DND-41 (cell line): ENCODE data around the gene RASGRP4.

Experiments
- ATAC-seq: fragments of 200-7000 bp; cut with Tn5 transposase; 3 replicates; pipeline ENCODE4 v1.9.1; 2021; ENCODE audit warnings: low read depth; ENCODE audit not compliant: insufficient read depth
- DNase-seq: peaks from one replicate; pipeline ENCODE4 v3.0.0-alpha.2; 2020
- H2AFZ ChIP-seq: 2 replicates; pipeline ENCODE4 v1.6.0; 2012; ENCODE audit warnings: low read depth, low read length
- H3K27ac ChIP-seq: 2 replicates; pipeline ENCODE4 v1.5.1; 2012; ENCODE audit warnings: low read length, inconsistent platforms
- H3K27me3 ChIP-seq: fragments of 200-600 bp; sonication (generic); 2 replicates; pipeline ENCODE4 v1.6.0; 2012; ENCODE audit warnings: low read length, mild to moderate bottlenecking, inconsistent platforms; ENCODE audit not compliant: insufficient read depth, poor library complexity
- H3K36me3 ChIP-seq: 2 replicates; pipeline ENCODE4 v1.5.1; 2012; ENCODE audit warnings: low read length, inconsistent platforms; ENCODE audit not compliant: insufficient read depth
- H3K4me1 ChIP-seq: 2 replicates; pipeline ENCODE4 v1.5.1; 2012; ENCODE audit warnings: mild to moderate bottlenecking, low read length; ENCODE audit not compliant: insufficient read depth
- H3K4me2 ChIP-seq: 2 replicates; pipeline ENCODE4 v1.6.0; 2012; ENCODE audit warnings: mild to moderate bottlenecking, moderate library complexity, low read length, inconsistent platforms; ENCODE audit not compliant: insufficient read depth
- H3K4me3 ChIP-seq, 2 experiments: fragments of 200-600 bp in 1 of 2; shearing (Covaris generic) in 1 of 2; 2 replicates each; pipeline ENCODE4 v1.5.1; 2012 to 2016; ENCODE audit warnings: inconsistent platforms in 2 of 2, low read length in 2 of 2, mild to moderate bottlenecking in 2 of 2, low read depth in 1 of 2, moderate library complexity in 1 of 2
- H3K79me2 ChIP-seq: 2 replicates; pipeline ENCODE4 v1.6.0; 2012; ENCODE audit warnings: low read length, inconsistent platforms; ENCODE audit not compliant: insufficient read depth
- H3K9ac ChIP-seq: 2 replicates; pipeline ENCODE4 v1.6.0; 2012; ENCODE audit warnings: low read depth, mild to moderate bottlenecking, inconsistent platforms, low read length, moderate library complexity
- H3K9me3 ChIP-seq: 2 replicates; pipeline ENCODE4 v1.5.1; 2012; ENCODE audit warnings: low read length, moderate library complexity, mild to moderate bottlenecking, inconsistent platforms; ENCODE audit not compliant: insufficient read depth, severe bottlenecking
- H4K20me1 ChIP-seq: 2 replicates; pipeline ENCODE4 v1.6.0; 2012; ENCODE audit warnings: low read length; ENCODE audit not compliant: insufficient read depth
- EZH2 ChIP-seq: IDR thresholded peaks from 3 replicates; pipeline ENCODE4 v1.6.1; 2012; ENCODE audit warnings: borderline replicate concordance, low read depth, mild to moderate bottlenecking, moderate library complexity, low read length, inconsistent platforms; ENCODE audit not compliant: severe bottlenecking
- TF ChIP-seq, protein P1 (sequence below): IDR thresholded peaks from 2 replicates; pipeline ENCODE4 v1.5.1; 2012; ENCODE audit warnings: borderline replicate concordance, low read length, moderate library complexity, mild to moderate bottlenecking; ENCODE audit not compliant: poor library complexity, severe bottlenecking; ENCODE audit errors: extremely low read depth

The RASGRP4 gene

GRCh38 chr19:38422438-38422837, 3.6 kb downstream of the RASGRP4 start:
- Histone ChIP-seq H3K27ac (no peak overlapping the region), H3K9me3 (no peaks in the 10 kb centered on the region), H4K20me1 (no peaks in the 10 kb centered on the region; the same call in 1 of the 2 replicates), H2AFZ (no peak overlapping the region), H3K79me2 (no peaks in the 10 kb centered on the region), H3K4me3 (no peak overlapping the region), H3K9ac (no peak overlapping the region), H3K4me1 (peaks cover 7% of the 10 kb centered on the region), H3K27me3 (no peaks in the 10 kb centered on the region), H3K4me2 (no peak overlapping the region), H3K36me3 (no peaks in the 10 kb centered on the region)
- TF ChIP-seq, protein P1, sequence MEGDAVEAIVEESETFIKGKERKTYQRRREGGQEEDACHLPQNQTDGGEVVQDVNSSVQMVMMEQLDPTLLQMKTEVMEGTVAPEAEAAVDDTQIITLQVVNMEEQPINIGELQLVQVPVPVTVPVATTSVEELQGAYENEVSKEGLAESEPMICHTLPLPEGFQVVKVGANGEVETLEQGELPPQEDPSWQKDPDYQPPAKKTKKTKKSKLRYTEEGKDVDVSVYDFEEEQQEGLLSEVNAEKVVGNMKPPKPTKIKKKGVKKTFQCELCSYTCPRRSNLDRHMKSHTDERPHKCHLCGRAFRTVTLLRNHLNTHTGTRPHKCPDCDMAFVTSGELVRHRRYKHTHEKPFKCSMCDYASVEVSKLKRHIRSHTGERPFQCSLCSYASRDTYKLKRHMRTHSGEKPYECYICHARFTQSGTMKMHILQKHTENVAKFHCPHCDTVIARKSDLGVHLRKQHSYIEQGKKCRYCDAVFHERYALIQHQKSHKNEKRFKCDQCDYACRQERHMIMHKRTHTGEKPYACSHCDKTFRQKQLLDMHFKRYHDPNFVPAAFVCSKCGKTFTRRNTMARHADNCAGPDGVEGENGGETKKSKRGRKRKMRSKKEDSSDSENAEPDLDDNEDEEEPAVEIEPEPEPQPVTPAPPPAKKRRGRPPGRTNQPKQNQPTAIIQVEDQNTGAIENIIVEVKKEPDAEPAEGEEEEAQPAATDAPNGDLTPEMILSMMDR, result no peak
- no peak for TF ChIP-seq EZH2
- ATAC-seq, result no peak
- no peak for DNase-seq

GRCh38 chr19:38421856-38422255, 4.2 kb downstream of the RASGRP4 start:
- H3K4me2 ChIP-seq, result no peak overlapping the region
- DNase-seq (no peak), ATAC-seq (no peak)
- H3K4me1 ChIP-seq, result peaks cover 7% of the 10 kb centered on the region
- no peak overlapping the region for H3K4me3 ChIP-seq
- H2AFZ ChIP-seq, result no peak overlapping the region
- no peak overlapping the region for H3K9ac ChIP-seq
- H3K27me3 ChIP-seq, result no peaks in the 10 kb centered on the region
- H4K20me1 ChIP-seq, result peaks cover 3% of the 10 kb centered on the region
- H3K9me3 ChIP-seq, result no peaks in the 10 kb centered on the region
- H3K79me2 ChIP-seq, result no peaks in the 10 kb centered on the region
- TF ChIP-seq EZH2, result no peak
- TF ChIP-seq, protein P1, result no peak
- no peaks in the 10 kb centered on the region for H3K36me3 ChIP-seq
- H3K27ac ChIP-seq, result no peak overlapping the region

- peaks cover 5% of the 10 kb centered on the region for H3K4me1 ChIP-seq
- no peak overlapping the region for H3K27ac ChIP-seq
- no peak overlapping the region for H3K4me2 ChIP-seq
- H4K20me1 ChIP-seq, result peaks cover 3% of the 10 kb centered on the region
- no peak overlapping the region for H3K9ac ChIP-seq
- H3K79me2 ChIP-seq, result no peaks in the 10 kb centered on the region
- no peak overlapping the region for H3K4me3 ChIP-seq
- no peaks in the 10 kb centered on the region for H3K27me3 ChIP-seq
- H3K9me3 ChIP-seq, result no peaks in the 10 kb centered on the region
- no peak for ATAC-seq
- DNase-seq, result no peak
- H3K36me3 ChIP-seq, result no peaks in the 10 kb centered on the region
- TF ChIP-seq, protein P1, result no peak
- no peak for TF ChIP-seq EZH2
- no peak overlapping the region for H2AFZ ChIP-seq
These were observed 5.1 kb downstream of the RASGRP4 start for GRCh38 chr19:38420935-38421334.
